WTC11 (cell line): Measurements from ENCODE around the gene GNRH2. TPM values are rescaled to one million over a fixed set of nuclear protein-coding genes. Genes with fewer than 3 reads are reported as not detected.

Experiments used
- ATAC-seq: fragments of 200-7000 bp; cut with Tn5 transposase; 2 replicates; pipeline ENCODE4 v1.10.0; 2021; ENCODE audit warnings: mild to moderate bottlenecking, moderate library complexity
- CTCF ChIA-PET: fragments of 300-600 bp; sonication (Branson Sonifier 250); formaldehyde crosslinking; loops from one replicate; lab custom pipeline; 2021; ENCODE audit warnings: antibody characterized with exemption; lab: Charles Lee
- POLR2A ChIA-PET: fragments of 350-600 bp; sonication (Branson Sonifier 250); formaldehyde crosslinking; loops from one replicate; lab custom pipeline; 2021; ENCODE audit warnings: antibody characterized with exemption; lab: Charles Lee
- DNase-seq: peaks from one replicate; pipeline ENCODE4 v3.0.0; 2021; ENCODE audit warnings: low spot score
- H3K27ac Mint-ChIP-seq: 2 replicates; pipeline ENCODE4 v1.8.0; 2021; ENCODE audit warnings: mixed read lengths
- H3K27me3 Mint-ChIP-seq: 2 replicates; pipeline ENCODE4 v1.8.0; 2021; ENCODE audit warnings: low read depth, mild to moderate bottlenecking, moderate library complexity, mixed read lengths
- H3K36me3 Mint-ChIP-seq: 2 replicates; pipeline ENCODE4 v1.8.0; 2021; ENCODE audit warnings: mixed read lengths
- H3K4me1 Mint-ChIP-seq: 2 replicates; pipeline ENCODE4 v1.8.0; 2022; ENCODE audit warnings: mixed read lengths
- H3K4me3 Mint-ChIP-seq: 2 replicates; pipeline ENCODE4 v1.8.0; 2021; ENCODE audit warnings: mild to moderate bottlenecking, moderate library complexity, mixed read lengths
- H3K9me3 Mint-ChIP-seq: 2 replicates; pipeline ENCODE4 v1.8.0; 2021; ENCODE audit warnings: mixed read lengths
- CREB1 ChIP-seq: sonication (generic); formaldehyde crosslinking; IDR thresholded peaks from 2 replicates; pipeline ENCODE4 v1.8.0; 2023; ENCODE audit warnings: mild to moderate bottlenecking, missing genetic modification reagents
- E2F5 ChIP-seq: sonication (generic); formaldehyde crosslinking; IDR thresholded peaks from 2 replicates; pipeline ENCODE4 v1.8.1; 2022; ENCODE audit warnings: mild to moderate bottlenecking, moderate library complexity, missing genetic modification reagents
- FOXP1 ChIP-seq: sonication (generic); formaldehyde crosslinking; IDR thresholded peaks from 2 replicates; pipeline ENCODE4 v1.8.0; 2022; ENCODE audit warnings: missing genetic modification reagents, mild to moderate bottlenecking, moderate library complexity, borderline replicate concordance
- HMGXB4 ChIP-seq: sonication (generic); formaldehyde crosslinking; IDR thresholded peaks from 2 replicates; pipeline ENCODE4 v1.8.1; 2023; ENCODE audit warnings: mild to moderate bottlenecking, moderate library complexity, missing genetic modification reagents
- JUN ChIP-seq: sonication (generic); formaldehyde crosslinking; IDR thresholded peaks from 2 replicates; pipeline ENCODE4 v1.8.0; 2023; ENCODE audit warnings: mild to moderate bottlenecking, missing genetic modification reagents
- MAX ChIP-seq: sonication (generic); formaldehyde crosslinking; IDR thresholded peaks from 2 replicates; pipeline ENCODE4 v1.8.0; 2022; ENCODE audit warnings: mild to moderate bottlenecking, missing genetic modification reagents
- TEAD1 ChIP-seq: sonication (generic); formaldehyde crosslinking; IDR thresholded peaks from 2 replicates; pipeline ENCODE4 v1.8.0; 2022; ENCODE audit warnings: mild to moderate bottlenecking, missing genetic modification reagents
- ZNF396 ChIP-seq: fragments of 250-450 bp; sonication (Bioruptor Pico); IDR thresholded peaks from 2 replicates; pipeline ENCODE4 v1.8.0; 2021; ENCODE audit warnings: mild to moderate bottlenecking, moderate library complexity, borderline replicate concordance
- ZNF671 ChIP-seq: fragments of 250-450 bp; sonication (Bioruptor Pico); IDR thresholded peaks from 2 replicates; pipeline ENCODE4 v1.8.0; 2021; ENCODE audit warnings: mild to moderate bottlenecking
- ZSCAN18 ChIP-seq: fragments of 250-450 bp; sonication (Bioruptor Pico); IDR thresholded peaks from 2 replicates; pipeline ENCODE4 v2.1.2; 2022; ENCODE audit warnings: mild to moderate bottlenecking, moderate library complexity
- total RNA-seq: library from RNA; stranded (reverse); gene quantifications from 3 replicates; pipeline ENCODE4 v1.2.3, GENCODE V29; 2021

GNRH2 gene
- total RNA-seq, 1 experiment from 2014 or later: 1.1 TPM

GRCh38 chr20:3081641-3082040 lies 38.2 kb downstream of the GNRH2 start:
- no peaks in the 10 kb centered on the region for H3K36me3 Mint-ChIP-seq
- peak overlapping the region; percentile 64 for H3K4me3 Mint-ChIP-seq
- no peaks in the 10 kb centered on the region for H3K9me3 Mint-ChIP-seq
- ChIA-PET CTCF (no interaction called here), POLR2A (no interaction called here)
- DNase-seq (no peak), ATAC-seq (no peak)
- H3K27me3 Mint-ChIP-seq: peaks cover 59% of the 10 kb centered on the region
- H3K27ac Mint-ChIP-seq: no peak overlapping the region
- H3K4me1 Mint-ChIP-seq: peaks cover 7% of the 10 kb centered on the region; the same call in 1 of the 2 replicates
- TF ChIP-seq ZNF396 (CRISPR knock-in tag): no peak
- TF ChIP-seq E2F5 (CRISPR knock-in tag): no peak

- ATAC-seq: peak; percentile 29
- no peak overlapping the region for H3K27ac Mint-ChIP-seq
- H3K4me1 Mint-ChIP-seq: peaks cover 7% of the 10 kb centered on the region; the same call in 1 of the 2 replicates
- H3K27me3 Mint-ChIP-seq: peaks cover 59% of the 10 kb centered on the region
- no peaks in the 10 kb centered on the region for H3K36me3 Mint-ChIP-seq
- H3K9me3 Mint-ChIP-seq: no peaks in the 10 kb centered on the region
- peak overlapping the region; percentile 64 for H3K4me3 Mint-ChIP-seq
- 0 out of 2 replicates have a peak, but pooled peaks have one; percentile 34 for TF ChIP-seq JUN (CRISPR knock-in tag)
- peak; percentile 18; the same call in 1 of the 2 replicates for TF ChIP-seq FOXP1 (CRISPR knock-in tag)
- TF ChIP-seq ZNF671 (CRISPR knock-in tag): no peak
- ChIA-PET CTCF (interaction anchor here (1.0 to 1.5 kb wide), 2 partner anchors 13 to 234 kb away, joined by 5 read pairs; no protein-coding TSS in a partner anchor), POLR2A (interaction anchor here (1.1 kb wide), 1 partner anchor 9 kb away, joined by 4 read pairs; no protein-coding TSS in a partner anchor)
- peak; percentile 24 for DNase-seq
Measured at GRCh38 chr20:3082306-3082951, 39.0 kb downstream of the GNRH2 start.

GRCh38 chr20:3082955-3083952 lies 39.8 kb downstream of the GNRH2 start:
- peak; percentile 48 for DNase-seq
- Mint-ChIP-seq H3K27ac (no peak overlapping the region), H3K36me3 (no peaks in the 10 kb centered on the region), H3K9me3 (no peaks in the 10 kb centered on the region)
- TF ChIP-seq MAX (CRISPR knock-in tag) (0 out of 2 replicates have a peak, but pooled peaks have one; percentile 45), HMGXB4 (CRISPR knock-in tag) (no peak), TEAD1 (CRISPR knock-in tag) (no peak), ZSCAN18 (CRISPR knock-in tag) (no peak), CREB1 (0 out of 2 replicates have a peak, but pooled peaks have one; percentile 10), E2F5 (CRISPR knock-in tag) (no peak), FOXP1 (CRISPR knock-in tag) (no peak)
- TF ChIP-seq, all 79 proteins: peak for 2
- ChIA-PET POLR2A (interaction anchor here (1.1 kb wide), 1 partner anchor 10 kb away, joined by 4 read pairs; no protein-coding TSS in a partner anchor), CTCF (interaction anchor here (1.0 to 1.5 kb wide), 2 partner anchors 14 to 234 kb away, joined by 5 read pairs; no protein-coding TSS in a partner anchor)
- Mint-ChIP-seq H3K4me3 (peak overlapping the region; percentile 60), H3K27me3 (peaks cover 55% of the 10 kb centered on the region), H3K4me1 (peaks cover 7% of the 10 kb centered on the region; the same call in 1 of the 2 replicates)
- peak; percentile 77 for ATAC-seq
